Heart right ventricle (tissue), 16 donors: ENCODE measurements around the gene FCER2. TPM values are rescaled to one million over a fixed set of nuclear protein-coding genes. Genes with fewer than 3 reads are reported as not detected.

ENCODE experiments used
- ATAC-seq, 8 donors: fragments of 200-7000 bp; cut with Tn5 transposase; one replicate each; pipeline ENCODE4 v1.9.1; 2020; ENCODE audit warnings: mild to moderate bottlenecking in 8 of 8, moderate library complexity in 8 of 8, moderate number of reproducible peaks in 1 of 8
- DNase-seq, 2 donors: peaks; one replicate each; pipeline ENCODE4 v3.0.0-alpha.2; 2020
- H3K27ac ChIP-seq, 10 donors: fragments of 200-600 bp; sonication (generic) in 2 of 10; one replicate each; pipeline versions ENCODE4 v1.5.0 to v1.8.0; 2020 to 2022; ENCODE audit warnings: mild to moderate bottlenecking in 3 of 10
- H3K27me3 ChIP-seq, 7 donors: fragments of 200-600 bp; one replicate each; pipeline ENCODE4 v1.8.0; 2021 to 2022; ENCODE audit warnings: mild to moderate bottlenecking in 2 of 7
- H3K36me3 ChIP-seq, 9 donors: fragments of 200-600 bp; sonication (generic) in 1 of 9; one replicate each; pipeline versions ENCODE4 v1.5.0 to v1.8.0; 2020 to 2022; ENCODE audit warnings: mild to moderate bottlenecking in 2 of 9
- H3K4me1 ChIP-seq, 9 donors: fragments of 200-600 bp; sonication (generic) in 1 of 9; one replicate each; pipeline versions ENCODE4 v1.5.0 to v1.8.0; 2020 to 2022; ENCODE audit warnings: mild to moderate bottlenecking in 4 of 9
- H3K4me3 ChIP-seq, 10 donors: fragments of 200-600 bp; sonication (generic) in 2 of 10; one replicate each; pipeline versions ENCODE4 v1.5.0 to v1.8.0; 2020 to 2022; ENCODE audit warnings: mild to moderate bottlenecking in 7 of 10, moderate library complexity in 2 of 10
- H3K9me3 ChIP-seq, 11 donors: fragments of 200-600 bp in 10 of 11; sonication (generic) in 2 of 11; one replicate each; pipeline versions ENCODE4 v1.5.0 to v1.8.0; 2013 to 2022; ENCODE audit warnings: mild to moderate bottlenecking in 2 of 11, control low read depth in 1 of 11, moderate library complexity in 1 of 11
- WGBS, 2 donors: extraction: QIAGEN DNeasy Blood & Tissue Kit; methylation state at CpG; one replicate each; pipeline ENCODE4 v1.1.7; 2013; ENCODE audit warnings: inconsistent platforms in 1 of 2; 5-methylcytosine and 5-hydroxymethylcytosine counted together
- intact Hi-C, 10 donors: fragments of 100-400 bp; cut with DNase I; formaldehyde crosslinking; loops; one replicate each; pipeline versions ENCODE4 v1.11.1 to v1.14.2; 2022
- polyA plus RNA-seq, 2 donors: library from polyadenylated mRNA; stranded (reverse); fragments of 200-250 nt; gene quantifications; one replicate each; pipeline ENCODE4 v1.2.3, GENCODE V29; 2013
- total RNA-seq, 10 donors: library from RNA; stranded (reverse); fragmentation: NEBNext Ultra II Directional in 3 of 10; extraction: Animal tissue kit (Norgen Biotek cat#: 25700) in 3 of 10; gene quantifications; one replicate each; pipeline versions ENCODE4 v1.2.1 to v1.2.4, GENCODE V29; 2021 to 2023
- TF ChIP-seq, protein P1 (sequence below), 9 donors: fragments of 200-600 bp; sonication (generic) in 2 of 9; IDR thresholded peaks; one replicate each; pipeline versions ENCODE4 v1.5.0 to v1.8.0; 2021 to 2022; ENCODE audit warnings: antibody characterized with exemption in 9 of 9, mild to moderate bottlenecking in 5 of 9, moderate library complexity in 1 of 9
- donor health status: Arrhythmogenic right ventricular cardiomyopathy.
- donor health status: ischemic (EF 13 %, LVEDD 7.1; RV severe dilation, severe dysfunction).
- donor health status: healthy with polysubstance abuse.
- donor health status: DM: no; HTN: yes; CAD: no.
- donor health status: DM: no; HTN: no; CAD: no.
- donor health status: ischemic (EF 25% LVEDD 6.9; RV normal size, moderate dysfunction).
- donor health status: ischemic (EF 25% LVEDD 5.7; RV mildly dilated, moderate dysfunction).
- donor health status: healthy.
- donor health status: DM: yes; HTN: yes; CAD: no.
- donor health status: Ischemic cardiomyopathy.
- donor health status: ischemic (EF 35%, LVEDD 5.7; RV mildly dilated, moderate dysfunction).
- donor health status: nonischemic (EF 11% LVEDD 7.7; RV severe dilation, severe dysfunction).
- donor health status: DM: yes; HTN: yes; CAD: no.
- donor health status: PGD.
- donor health status: ischemic (EF 29% LVEDD 5.4; RV normal size, mild dysfunction).
- donor health status: nonischemic (EF 23%, LVEDD 6.1; RV moderate dilation, normal function).

Gene FCER2
- total and polyA plus RNA-seq, 12 donors, result 0.13 to 1.0 (median 0.44) TPM; not detected in 5

DNA sequence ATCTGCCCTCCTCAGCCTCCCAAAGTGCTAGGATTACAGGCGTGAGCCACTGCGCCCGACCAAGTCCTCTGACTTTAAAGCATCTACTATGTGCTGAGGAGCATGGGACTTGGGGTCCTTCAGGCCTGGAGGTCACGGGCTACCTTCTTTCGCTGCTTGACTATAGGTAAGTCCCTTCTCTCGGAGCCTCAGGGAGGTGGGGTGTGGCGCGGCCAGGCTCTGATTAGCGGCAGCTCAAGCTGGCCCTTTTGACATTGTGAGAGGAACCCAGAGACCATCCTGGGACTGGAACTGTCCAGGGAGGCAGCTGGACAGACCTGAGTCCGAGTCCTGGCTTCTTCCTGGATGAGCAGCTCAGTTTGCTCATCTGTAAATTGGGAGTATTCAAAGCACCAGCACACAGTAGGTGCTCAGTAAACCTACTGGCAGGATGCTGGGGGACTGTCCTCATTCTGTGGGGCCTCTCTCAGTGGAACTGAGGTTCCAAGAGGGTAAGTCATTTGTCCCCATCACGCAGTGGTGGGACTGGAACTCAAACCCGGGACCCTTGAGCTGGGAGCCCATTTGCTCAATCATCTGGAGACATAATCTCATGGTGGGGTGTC lies 780 bp downstream of the FCER2 start:
- ATAC-seq, result no peak

DNA sequence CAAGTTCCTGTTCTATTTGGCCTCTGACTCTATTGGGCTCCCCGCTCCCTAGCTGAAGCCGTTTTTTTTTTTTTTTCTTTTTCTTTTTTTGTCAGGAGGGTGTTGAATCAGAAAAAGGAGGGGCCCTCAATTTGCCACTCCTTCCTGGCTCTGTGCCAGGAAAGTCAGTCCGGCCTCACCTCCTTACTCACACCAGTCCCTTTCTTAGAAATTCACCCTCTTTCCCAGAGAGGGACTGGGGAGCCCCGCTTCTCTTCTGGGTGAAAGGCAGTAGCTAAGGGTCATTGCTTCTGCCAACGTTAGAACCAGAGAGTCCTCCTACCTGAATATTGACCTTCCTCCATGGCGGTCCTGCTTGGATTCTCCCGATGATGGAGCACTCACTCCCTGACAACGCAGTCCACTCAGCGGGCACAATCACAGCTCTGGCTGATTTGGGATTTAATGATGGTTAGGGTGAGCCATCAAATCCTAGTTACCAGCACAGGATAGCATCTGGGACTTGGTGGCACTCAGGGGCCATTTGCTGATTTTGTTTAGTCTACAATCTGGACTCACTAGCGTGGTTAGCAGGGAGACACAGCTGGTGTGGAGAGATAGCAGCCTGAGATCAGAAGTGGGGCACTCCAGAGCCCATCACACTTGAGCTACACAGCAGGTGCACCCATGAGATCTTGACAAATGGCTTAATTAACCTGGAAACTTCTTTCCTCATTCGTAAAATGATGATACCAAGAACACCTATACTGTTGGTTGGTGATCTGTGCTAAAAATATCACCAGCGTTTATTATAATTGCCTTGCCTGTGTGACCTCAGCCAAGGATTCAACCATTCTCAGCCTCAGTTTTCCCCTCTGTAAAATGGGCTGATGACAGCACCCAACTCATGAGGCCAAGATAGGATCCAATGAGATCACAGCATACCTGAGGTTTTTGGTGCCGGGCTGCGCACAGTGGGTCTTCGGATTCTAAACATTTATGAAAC lies 2.2 kb downstream of the FCER2 start:
- peaks cover 0 to 8% (median 0%) of the 10 kb centered on the region in 9 donors for H3K4me1 ChIP-seq
- 54 to 61% methylated on average over 15 of the region's 15 CpGs for WGBS, 2 donors
- no peak overlapping the region for H3K27ac ChIP-seq
- H3K4me3 ChIP-seq, result no peak overlapping the region
- DNase-seq, result no peak
- intact Hi-C loops, result loop anchor here in 1 of 10 donors (10.0 kb wide), 1 partner anchor 95 kb away; no protein-coding TSS in a partner anchor
- peaks cover 4 to 87% (median 50%) of the 10 kb centered on the region in 7 donors for H3K27me3 ChIP-seq
- H3K9me3 ChIP-seq, result no peaks in the 10 kb centered on the region
- TF ChIP-seq, protein P1, sequence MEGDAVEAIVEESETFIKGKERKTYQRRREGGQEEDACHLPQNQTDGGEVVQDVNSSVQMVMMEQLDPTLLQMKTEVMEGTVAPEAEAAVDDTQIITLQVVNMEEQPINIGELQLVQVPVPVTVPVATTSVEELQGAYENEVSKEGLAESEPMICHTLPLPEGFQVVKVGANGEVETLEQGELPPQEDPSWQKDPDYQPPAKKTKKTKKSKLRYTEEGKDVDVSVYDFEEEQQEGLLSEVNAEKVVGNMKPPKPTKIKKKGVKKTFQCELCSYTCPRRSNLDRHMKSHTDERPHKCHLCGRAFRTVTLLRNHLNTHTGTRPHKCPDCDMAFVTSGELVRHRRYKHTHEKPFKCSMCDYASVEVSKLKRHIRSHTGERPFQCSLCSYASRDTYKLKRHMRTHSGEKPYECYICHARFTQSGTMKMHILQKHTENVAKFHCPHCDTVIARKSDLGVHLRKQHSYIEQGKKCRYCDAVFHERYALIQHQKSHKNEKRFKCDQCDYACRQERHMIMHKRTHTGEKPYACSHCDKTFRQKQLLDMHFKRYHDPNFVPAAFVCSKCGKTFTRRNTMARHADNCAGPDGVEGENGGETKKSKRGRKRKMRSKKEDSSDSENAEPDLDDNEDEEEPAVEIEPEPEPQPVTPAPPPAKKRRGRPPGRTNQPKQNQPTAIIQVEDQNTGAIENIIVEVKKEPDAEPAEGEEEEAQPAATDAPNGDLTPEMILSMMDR (IDR thresholded peaks at IDR 0.05), result no peak
- H3K36me3 ChIP-seq, result no peaks in the 10 kb centered on the region
- no peak for ATAC-seq

More for the DNA sequence above, 780 bp downstream of the FCER2 start:
- peaks cover 0 to 21% (median 0%) of the 10 kb centered on the region in 9 donors for H3K4me1 ChIP-seq
- no peak overlapping the region for H3K4me3 ChIP-seq
- no peak overlapping the region for H3K27ac ChIP-seq
- no peaks in the 10 kb centered on the region for H3K36me3 ChIP-seq
- TF ChIP-seq, protein P1 (IDR thresholded peaks at IDR 0.05), result no peak
- DNase-seq, result no peak
- 88 to 90% methylated on average over 12 of the region's 12 CpGs for WGBS, 2 donors
- H3K27me3 ChIP-seq, result peaks cover 4 to 79% (median 50%) of the 10 kb centered on the region in 7 donors
- no peaks in the 10 kb centered on the region for H3K9me3 ChIP-seq
- intact Hi-C loops, result no loop called here

DNA sequence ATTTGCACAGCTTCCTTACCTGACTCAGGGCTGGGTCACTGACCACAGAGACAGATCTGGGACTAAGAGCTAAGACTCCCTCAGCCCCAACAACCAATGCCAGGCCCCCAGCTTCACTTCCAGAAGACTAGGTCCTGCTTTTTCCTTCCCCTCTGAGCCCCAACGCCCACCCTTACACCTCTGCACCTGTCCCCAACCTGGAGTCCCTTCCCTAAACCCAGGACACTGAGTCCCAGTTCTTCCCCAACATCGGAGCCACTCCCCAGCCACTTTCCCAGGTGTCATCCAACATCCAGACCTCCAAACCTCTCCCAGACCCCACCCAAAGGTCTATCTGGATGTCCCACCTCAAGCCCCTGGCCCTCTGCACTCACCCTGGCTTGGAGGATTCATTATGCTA lies 2.9 kb downstream of the FCER2 start:
- H3K36me3 ChIP-seq, result no peaks in the 10 kb centered on the region
- H3K4me3 ChIP-seq, result no peak overlapping the region
- TF ChIP-seq, protein P1 (IDR thresholded peaks at IDR 0.05), result no peak
- ATAC-seq (no peak), DNase-seq (no peak)
- H3K4me1 ChIP-seq, result peaks cover 0 to 5% (median 0%) of the 10 kb centered on the region in 9 donors
- intact Hi-C loops, result loop anchor here in 1 of 10 donors (10.0 kb wide), 1 partner anchor 96 kb away; no protein-coding TSS in a partner anchor
- no peak overlapping the region for H3K27ac ChIP-seq
- no peaks in the 10 kb centered on the region for H3K9me3 ChIP-seq
- H3K27me3 ChIP-seq, result peaks cover 4 to 80% (median 50%) of the 10 kb centered on the region in 7 donors
- 35 to 46% methylated on average over 2 of the region's 2 CpGs for WGBS, 2 donors

GRCh38 chr19:7698583-7698982 lies 3.3 kb downstream of the FCER2 start:
- 16 to 22% methylated on average over 11 of the region's 11 CpGs for WGBS, 2 donors
- no peak overlapping the region for H3K4me3 ChIP-seq
- intact Hi-C loops, result loop anchor here in 1 of 10 donors (10.0 kb wide), 1 partner anchor 96 kb away; no protein-coding TSS in a partner anchor
- H3K9me3 ChIP-seq, result no peaks in the 10 kb centered on the region
- TF ChIP-seq, protein P1 (IDR thresholded peaks at IDR 0.05), result no peak
- ATAC-seq, result no peak
- H3K36me3 ChIP-seq, result no peaks in the 10 kb centered on the region
- peaks cover 4 to 76% (median 50%) of the 10 kb centered on the region in 7 donors for H3K27me3 ChIP-seq
- DNase-seq, result no peak
- no peak overlapping the region for H3K27ac ChIP-seq
- peaks cover 0 to 5% (median 0%) of the 10 kb centered on the region in 9 donors for H3K4me1 ChIP-seq
